HepG2 (cell line): ENCODE results near the gene MRPL28. TPM values are rescaled to one million over a fixed set of nuclear protein-coding genes. Genes with fewer than 3 reads are reported as not detected.

ENCODE experiments used
- ATAC-seq: fragments of 200-7000 bp; cut with Tn5 transposase; 3 replicates; pipeline ENCODE4 v1.9.1; 2020; ENCODE audit warnings: mild to moderate bottlenecking, moderate library complexity
- BruUV-seq: library from RNA; stranded (reverse); fragments of 400-500 nt; replicated peaks from 2 replicates; lab custom pipeline; 2021; lab: Mats Ljungman, UMichigan
- CTCF ChIA-PET: fragments of 300-600 bp; formaldehyde crosslinking; extraction: SDS; loops from one replicate; lab custom pipeline; 2021; ENCODE audit warnings: low total read pairs, inconsistent platforms, low intra/inter-chr PET ratio; lab: Yijun Ruan, JAX
- POLR2A ChIA-PET: fragments of 350-600 bp; sonication (Branson Sonifier 250); formaldehyde crosslinking; loops from one replicate; lab custom pipeline; 2020; ENCODE audit warnings: antibody characterized with exemption, inconsistent platforms; lab: Yijun Ruan, JAX
- DNase-seq: peaks from one replicate; pipeline ENCODE4 v3.0.0-alpha.2; 2015; ENCODE audit warnings: low spot score
- FAIRE-seq: peaks from 3 replicates; lab custom pipeline; 2011; peaks lifted over from hg19 to GRCh38; lab: Jason Lieb, UNC
- H2AFZ ChIP-seq: one replicate; pipeline ENCODE4 v1.6.1; 2011; ENCODE audit warnings: low read length, inconsistent platforms
- H3K27ac ChIP-seq: fragments of 300-600 bp; 3 replicates; pipeline ENCODE4 v1.8.0; 2011; ENCODE audit warnings: mixed run types, mild to moderate bottlenecking, mixed read lengths, low read length, inconsistent platforms; ENCODE audit not compliant: insufficient read depth; ENCODE audit errors: extremely low read length
- H3K27me3 ChIP-seq, 2 experiments: fragments of 200-600 bp in 1 of 2; 2 replicates in 1 of 2; 3 replicates in 1 of 2; pipeline versions ENCODE4 v1.6.0 to v1.8.0; 2011; ENCODE audit warnings: low read length in 2 of 2, mild to moderate bottlenecking in 2 of 2, moderate library complexity in 2 of 2, inconsistent platforms in 1 of 2; ENCODE audit not compliant: insufficient read depth in 2 of 2, control insufficient read depth in 1 of 2
- H3K36me3 ChIP-seq, 2 experiments: fragments of 200-600 bp in 1 of 2; replicated peaks in 1 of 2; 2 replicates in 1 of 2; 3 replicates in 1 of 2; pipeline versions ENCODE4 v1.5.1 to v1.8.0; 2011; ENCODE audit warnings: low read length in 2 of 2, inconsistent platforms in 1 of 2; ENCODE audit not compliant: insufficient read depth in 2 of 2, control insufficient read depth in 1 of 2
- H3K4me1 ChIP-seq: 2 replicates; pipeline ENCODE4 v1.5.1; 2012; ENCODE audit warnings: low read length, inconsistent platforms; ENCODE audit not compliant: insufficient read depth
- H3K4me2 ChIP-seq: 2 replicates; pipeline ENCODE4 v1.6.0; 2011; ENCODE audit warnings: low read depth, low read length, inconsistent platforms
- H3K4me3 ChIP-seq, 3 experiments: fragments of 200-600 bp in 1 of 3; sonication (generic), shearing (Covaris generic) in 1 of 3; replicated peaks in 1 of 3; 2 replicates each; pipeline ENCODE4 v1.5.1; 2011 to 2016; ENCODE audit warnings: low read length in 3 of 3, inconsistent platforms in 2 of 3, low read depth in 2 of 3, mild to moderate bottlenecking in 2 of 3, control low read depth in 1 of 3, mixed read lengths in 1 of 3; ENCODE audit not compliant: insufficient read depth in 1 of 3
- H3K79me2 ChIP-seq: one replicate; pipeline ENCODE4 v1.6.1; 2011; ENCODE audit warnings: low read length, inconsistent platforms; ENCODE audit not compliant: insufficient read depth
- H3K9ac ChIP-seq: 2 replicates; pipeline ENCODE4 v1.6.0; 2011; ENCODE audit warnings: mild to moderate bottlenecking, low read depth, low read length, inconsistent platforms; ENCODE audit not compliant: insufficient read depth
- H3K9me3 ChIP-seq: 2 replicates; pipeline ENCODE4 v1.5.1; 2012; ENCODE audit warnings: mild to moderate bottlenecking, low read length
- H4K20me1 ChIP-seq: 2 replicates; pipeline ENCODE4 v1.6.0; 2011; ENCODE audit warnings: inconsistent platforms, mild to moderate bottlenecking, low read length, moderate library complexity; ENCODE audit not compliant: insufficient read depth
- ETV5 ChIP-seq: IDR thresholded peaks from 2 replicates; pipeline ENCODE4 v1.6.1; 2018; ENCODE audit warnings: missing biosample characterization, missing genetic modification reagents, inconsistent platforms, borderline replicate concordance
- KLF15 ChIP-seq: sonication (generic); formaldehyde crosslinking; IDR thresholded peaks from 2 replicates; pipeline ENCODE4 v1.8.1; 2023; ENCODE audit warnings: borderline replicate concordance, mild to moderate bottlenecking, inconsistent platforms, missing genetic modification reagents, mixed read lengths
- MYC ChIP-seq: sonication (generic); formaldehyde crosslinking; IDR thresholded peaks from 2 replicates; pipeline ENCODE4 v1.9.0; 2021; ENCODE audit warnings: missing genetic modification reagents, borderline replicate concordance
- SIN3A ChIP-seq: IDR thresholded peaks from 2 replicates; pipeline ENCODE4 v1.6.1; 2011; ENCODE audit warnings: low read depth, mild to moderate bottlenecking, control low read depth, low read length, borderline replicate concordance
- TAF15 ChIP-seq: fragments of 200-400 bp; formaldehyde crosslinking; IDR thresholded peaks from one replicate; pipeline ENCODE4 v1.6.1; 2018; ENCODE audit warnings: mild to moderate bottlenecking, low read depth, low read length; ENCODE audit not compliant: poor library complexity, severe bottlenecking
- YEATS4 ChIP-seq: sonication (generic); formaldehyde crosslinking; IDR thresholded peaks from 2 replicates; pipeline ENCODE4 v1.4.0; 2020; ENCODE audit warnings: missing genetic modification reagents, borderline replicate concordance
- ZKSCAN1 ChIP-seq: fragments of 150-350 bp; IDR thresholded peaks from 2 replicates; pipeline ENCODE4 v1.6.1; 2014; ENCODE audit warnings: low read length
- ZMYM3 ChIP-seq: sonication (generic); formaldehyde crosslinking; IDR thresholded peaks from 2 replicates; pipeline ENCODE4 v1.5.1; 2020; ENCODE audit warnings: mild to moderate bottlenecking, missing genetic modification reagents
- ZNF274 ChIP-seq: sonication (generic); formaldehyde crosslinking; IDR thresholded peaks from 2 replicates; pipeline ENCODE4 v1.5.1; 2020; ENCODE audit warnings: mild to moderate bottlenecking, missing genetic modification reagents
- ZNF280D ChIP-seq: sonication (generic); formaldehyde crosslinking; IDR thresholded peaks from 2 replicates; pipeline ENCODE4 v1.5.1; 2020; ENCODE audit warnings: mild to moderate bottlenecking, missing genetic modification reagents
- ZNF281 ChIP-seq: sonication (generic); formaldehyde crosslinking; IDR thresholded peaks from 2 replicates; pipeline ENCODE4 v1.4.0; 2020; ENCODE audit warnings: missing genetic modification reagents, borderline replicate concordance
- ZNF468 ChIP-seq: sonication (generic); formaldehyde crosslinking; IDR thresholded peaks from 2 replicates; pipeline ENCODE4 v1.8.0; 2022; ENCODE audit warnings: mild to moderate bottlenecking, moderate library complexity, missing genetic modification reagents
- ZNF501 ChIP-seq: sonication (generic); formaldehyde crosslinking; IDR thresholded peaks from 2 replicates; pipeline ENCODE4 v1.5.1; 2020; ENCODE audit warnings: mild to moderate bottlenecking, moderate library complexity, missing genetic modification reagents
- ZNF614 ChIP-seq: IDR thresholded peaks from 2 replicates; pipeline ENCODE4 v1.6.1; 2018; ENCODE audit warnings: missing biosample characterization, missing genetic modification reagents, inconsistent platforms, borderline replicate concordance
- ZNF777 ChIP-seq: sonication (generic); formaldehyde crosslinking; IDR thresholded peaks from 2 replicates; pipeline ENCODE4 v1.4.0; 2020; ENCODE audit warnings: missing genetic modification reagents
- WGBS: methylation state at CpG from one replicate; pipeline ENCODE4 v1.1.6; 2017; ENCODE audit warnings: low lambda C conversion rate; 5-methylcytosine and 5-hydroxymethylcytosine counted together
- in situ Hi-C: cut with HindIII; loops from 2 replicates; pipeline ENCODE4 v1.10.0; 2017; ENCODE audit warnings: low pct_unique_long_range_greater_than_20kb; ENCODE audit not compliant: extremely low pct_ligation_motif_present
- intact Hi-C: fragments of 100-400 bp; cut with micrococcal nuclease; formaldehyde crosslinking; loops from one replicate; pipeline ENCODE4 v1.10.0; 2022; ENCODE audit not compliant: unreplicated experiment
- polyA plus RNA-seq, 8 experiments: library from polyadenylated mRNA; depleted of rRNA in 3 of 8; stranded (reverse) in 7 of 8; unstranded in 1 of 8; fragments of >200 nt; fragmentation: Illumina TruSeq in 4 of 8; extraction: Trizol in 4 of 8; gene quantifications; 2 replicates each; pipeline versions ENCODE4 v1.2.1 to v1.2.3, GENCODE V29; 2011 to 2016; ENCODE audit warnings: low read depth in 4 of 8, missing spikeins in 1 of 8, mixed read lengths in 1 of 8; ENCODE audit not compliant: insufficient read depth in 1 of 8
- total RNA-seq, 5 experiments: library from RNA; depleted of rRNA; stranded (reverse); fragments of >200 nt; fragmentation: Illumina TruSeq; extraction: Trizol; gene quantifications; 2 replicates each; pipeline ENCODE4 v1.2.3, GENCODE V29; 2016; ENCODE audit warnings: low read depth in 1 of 5
- TF ChIP-seq, protein P1 (sequence below): sonication (generic); formaldehyde crosslinking; IDR thresholded peaks from 2 replicates; pipeline ENCODE4 v1.5.0; 2020; ENCODE audit warnings: mild to moderate bottlenecking, missing genetic modification reagents

The MRPL28 gene
- total and polyA plus RNA-seq, 2 of the 13 experiments (the other 11 are each of a cell fraction or from before 2014, with no cell fraction given) = 114 to 135 TPM

DNA sequence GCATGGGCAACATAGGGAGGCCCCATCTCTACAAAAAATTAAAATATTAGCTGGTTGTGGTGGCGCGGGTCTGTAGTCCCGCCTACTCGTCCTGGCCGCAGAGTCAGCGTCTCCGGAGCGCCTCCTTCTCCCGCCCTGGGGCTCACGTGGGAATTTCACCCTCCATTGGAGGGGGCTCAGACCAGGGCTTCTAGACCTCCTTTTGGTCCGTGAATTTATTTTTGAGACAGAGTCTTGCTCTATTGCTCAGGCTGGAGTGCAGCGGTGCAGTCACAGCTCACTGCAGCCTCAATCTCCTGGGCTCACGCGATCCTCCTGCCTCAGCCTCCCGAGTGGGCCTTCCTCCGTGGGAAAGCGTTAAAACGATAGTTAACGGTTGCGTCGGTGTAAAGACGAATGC, 26.3 kb upstream of the MRPL28 start:
- Histone ChIP-seq H3K27me3 (no peaks in the 10 kb centered on the region), H3K36me3 (peaks cover 0 to 4% of the 10 kb centered on the region in 2 experiments; a peak in 2 of 5 replicates), H4K20me1 (no peaks in the 10 kb centered on the region), H3K9me3 (no peaks in the 10 kb centered on the region), H3K4me1 (peaks cover 37% of the 10 kb centered on the region), H3K4me3 (peak overlapping the region; percentile 60 to 81 (median 81)), H3K79me2 (peaks cover 14% of the 10 kb centered on the region), H3K9ac (peak overlapping the region; percentile 88), H3K27ac (peak overlapping the region; percentile 94), H3K4me2 (peak overlapping the region; percentile 99), H2AFZ (no peak overlapping the region)
- FAIRE-seq (peak; percentile 74), DNase-seq (peak; percentile 65), ATAC-seq (peak; percentile 28; the same call in 2 of the 3 replicates)
- WGBS = 0% methylated on average over 11 of the region's 22 CpGs
- no TSS peak for BruUV-seq
- ChIA-PET POLR2A (interaction anchor here (0.9 to 1.7 kb wide), 3 partner anchors 9 to 131 kb away, joined by 3 to 10 read pairs (median 4); partner anchors contain the start of gene CAPN15), CTCF (no interaction called here)
- in situ Hi-C loops = loop anchor here (5.0 kb wide), 1 partner anchor 101 kb away; no protein-coding TSS in a partner anchor
- intact Hi-C loops = no loop called here
- no peak for TF ChIP-seq ZNF501
- no peak for TF ChIP-seq TAF15
- TF ChIP-seq ZMYM3 (CRISPR knock-in tag) = peak; percentile 86
- TF ChIP-seq ZKSCAN1 = no peak
- TF ChIP-seq MYC (CRISPR knock-in tag) = 0 out of 2 replicates have a peak, but pooled peaks have one; percentile 41
- TF ChIP-seq ZNF281 = peak; percentile 29; the same call in 1 of the 2 replicates
- 0 out of 2 replicates have a peak, but pooled peaks have one; percentile 33 for TF ChIP-seq ZNF777 (CRISPR knock-in tag)
- TF ChIP-seq ZNF614 (CRISPR knock-in tag) = 0 out of 2 replicates have a peak, but pooled peaks have one; percentile 41
- peak; percentile 38; the same call in 1 of the 2 replicates for TF ChIP-seq SIN3A
- TF ChIP-seq YEATS4 (CRISPR knock-in tag) = 0 out of 2 replicates have a peak, but pooled peaks have one; percentile 15
- 0 out of 2 replicates have a peak, but pooled peaks have one; percentile 45 for TF ChIP-seq ZNF274 (CRISPR knock-in tag)
- TF ChIP-seq KLF15 = no peak
- 0 out of 2 replicates have a peak, but pooled peaks have one; percentile 21 for TF ChIP-seq ZNF280D
- 0 out of 2 replicates have a peak, but pooled peaks have one; percentile 9 for TF ChIP-seq ETV5 (CRISPR knock-in tag)
- TF ChIP-seq ZNF468 = 0 out of 2 replicates have a peak, but pooled peaks have one; percentile 4
- TF ChIP-seq, protein P1, sequence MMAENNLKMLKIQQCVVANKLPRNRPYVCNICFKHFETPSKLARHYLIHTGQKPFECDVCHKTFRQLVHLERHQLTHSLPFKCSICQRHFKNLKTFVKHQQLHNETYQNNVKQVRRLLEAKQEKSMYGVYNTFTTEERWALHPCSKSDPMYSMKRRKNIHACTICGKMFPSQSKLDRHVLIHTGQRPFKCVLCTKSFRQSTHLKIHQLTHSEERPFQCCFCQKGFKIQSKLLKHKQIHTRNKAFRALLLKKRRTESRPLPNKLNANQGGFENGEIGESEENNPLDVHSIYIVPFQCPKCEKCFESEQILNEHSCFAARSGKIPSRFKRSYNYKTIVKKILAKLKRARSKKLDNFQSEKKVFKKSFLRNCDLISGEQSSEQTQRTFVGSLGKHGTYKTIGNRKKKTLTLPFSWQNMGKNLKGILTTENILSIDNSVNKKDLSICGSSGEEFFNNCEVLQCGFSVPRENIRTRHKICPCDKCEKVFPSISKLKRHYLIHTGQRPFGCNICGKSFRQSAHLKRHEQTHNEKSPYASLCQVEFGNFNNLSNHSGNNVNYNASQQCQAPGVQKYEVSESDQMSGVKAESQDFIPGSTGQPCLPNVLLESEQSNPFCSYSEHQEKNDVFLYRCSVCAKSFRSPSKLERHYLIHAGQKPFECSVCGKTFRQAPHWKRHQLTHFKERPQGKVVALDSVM (CRISPR knock-in tag) = peak; percentile 97
